Activated naive CD4-positive, alpha-beta T cell (primary cell): ENCODE data around the gene NUPR2.
"Not testable (repeated sequence)": the region's sequence is repeated elsewhere in the genome, so short reads cannot be mapped to it uniquely, and the experiment has no call there.

Source experiments
- DNase-seq, 4 experiments: peaks; one replicate each; lab custom pipeline; 2025; lab: John Stamatoyannopoulos, UW

Gene NUPR2

DNA sequence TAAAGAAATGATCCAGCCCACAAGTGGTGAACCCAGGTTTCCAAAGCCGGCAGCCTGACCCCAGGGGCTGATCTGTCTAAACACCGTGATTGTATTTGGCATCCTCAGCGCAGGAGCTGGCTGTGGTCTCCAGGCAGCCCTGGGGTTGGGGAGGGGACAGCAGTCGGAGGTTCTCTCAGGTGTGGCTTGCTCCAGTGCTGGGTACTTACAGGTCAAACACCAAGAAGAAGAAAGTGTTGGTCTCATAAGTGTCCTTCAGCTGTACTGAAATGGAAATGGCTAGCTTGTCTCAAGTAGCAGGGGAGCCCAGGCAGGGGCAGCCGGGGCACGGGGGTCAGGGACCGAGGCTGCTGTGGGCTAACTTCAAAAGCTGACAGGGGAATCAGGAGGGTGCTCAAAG lies 29.5 kb downstream of the NUPR2 start:
- no peak for DNase-seq

DNA sequence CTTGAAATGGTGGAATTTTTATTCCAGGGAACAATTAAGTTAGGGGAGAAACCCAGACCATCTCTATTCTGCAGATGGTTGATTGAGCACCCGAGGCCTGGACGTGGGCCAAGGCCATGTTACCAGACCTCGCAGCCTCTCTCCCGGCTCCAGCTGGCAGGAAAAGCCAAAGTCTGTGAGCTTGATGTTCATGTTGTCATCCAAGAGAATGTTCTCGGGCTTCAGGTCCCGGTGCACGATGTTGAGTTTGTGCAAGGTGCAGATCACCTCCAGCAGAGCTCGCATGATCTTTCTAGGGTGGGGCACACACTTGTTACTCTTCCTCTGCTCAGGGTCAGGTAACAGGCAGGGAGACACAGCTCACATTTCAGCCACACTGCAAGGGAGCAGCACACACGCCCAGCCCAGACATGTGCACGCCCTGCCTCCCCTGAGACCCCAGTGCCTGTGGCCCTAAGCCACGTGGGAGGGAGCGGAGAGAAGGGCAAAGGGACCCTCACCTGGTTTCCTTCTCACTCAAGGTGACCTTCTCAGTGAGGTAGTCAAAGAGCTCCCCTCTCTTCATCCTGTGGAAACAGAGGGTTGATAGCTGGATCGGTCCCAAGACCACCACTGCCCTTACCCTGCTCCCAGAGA lies 32.9 kb downstream of the NUPR2 start:
- no peak for DNase-seq

DNA sequence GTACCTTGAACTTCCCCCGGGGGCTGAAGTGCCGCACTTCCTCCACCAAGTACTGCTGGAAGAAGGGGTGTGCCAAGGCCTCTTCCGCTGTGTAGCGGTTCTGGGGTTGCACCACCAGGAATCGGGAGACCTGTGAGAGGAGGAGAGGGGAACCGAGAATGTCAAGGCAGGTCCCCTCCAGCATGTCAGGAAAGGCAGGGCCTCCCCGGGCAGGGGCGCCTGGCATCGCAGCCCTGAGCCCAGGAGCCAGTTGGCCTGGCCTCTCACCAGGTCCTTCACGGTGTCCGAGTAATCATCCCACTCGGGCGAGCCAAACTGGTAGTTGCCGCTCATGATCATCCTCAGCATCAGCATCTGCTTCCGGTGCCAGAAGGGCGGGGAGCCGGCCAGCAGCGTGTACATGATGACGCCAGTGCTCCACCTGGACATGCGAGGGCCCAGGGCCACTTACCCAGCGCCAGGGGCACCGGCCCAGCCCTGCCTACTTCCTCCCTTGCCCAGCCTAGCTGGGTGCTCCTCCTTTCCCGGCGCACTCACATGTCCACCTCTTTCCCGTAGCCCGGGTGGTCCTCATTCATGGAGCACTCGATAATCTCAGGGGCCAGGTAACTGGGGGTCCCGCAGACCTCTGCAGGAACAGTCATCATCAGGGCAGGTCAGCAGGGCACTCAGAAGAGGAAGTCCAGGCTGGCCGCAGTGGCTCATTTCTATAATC lies 34.4 kb downstream of the NUPR2 start:
- no peak for DNase-seq

DNA sequence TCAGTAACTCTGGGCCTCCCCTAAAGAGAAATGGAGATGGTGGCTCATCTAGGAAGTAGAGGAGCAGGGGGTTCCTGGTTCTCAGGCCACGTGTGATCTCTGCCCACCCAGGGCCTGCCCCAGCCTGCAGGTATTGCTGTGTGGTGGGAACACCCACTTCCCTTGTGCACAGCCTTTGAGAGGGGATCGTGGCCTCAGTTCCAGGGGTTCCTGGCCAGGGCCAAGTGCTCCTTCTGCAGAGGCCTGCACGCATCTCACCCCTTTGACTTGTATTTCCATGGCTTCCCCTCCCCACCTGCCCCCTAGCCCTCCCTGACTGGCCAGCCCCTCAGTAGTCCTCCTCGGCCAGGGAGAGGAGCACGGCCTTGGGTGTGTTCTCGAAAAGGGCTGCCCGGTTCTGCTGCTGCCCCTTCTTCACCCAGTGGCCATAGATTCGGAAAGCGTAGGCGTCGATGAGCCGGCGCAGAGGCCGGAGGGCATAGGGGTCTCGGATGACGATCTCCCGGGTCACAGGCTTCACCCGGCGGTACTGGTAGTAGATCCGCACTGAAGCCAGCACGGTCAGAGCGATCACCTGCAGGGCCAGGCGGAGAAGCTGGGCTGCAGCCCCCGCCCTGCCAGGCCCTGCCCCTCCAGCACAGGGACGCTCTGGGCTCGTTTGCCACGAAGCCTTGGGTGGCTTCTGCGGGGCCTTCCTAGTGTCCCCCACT lies 35.3 kb downstream of the NUPR2 start:
- not testable (repeated sequence) for DNase-seq

- no peak for DNase-seq
Observed at GRCh38 chr7:56079450-56080185, 36.6 kb downstream of the NUPR2 start.

- no peak for DNase-seq
Observed at GRCh38 chr7:56078196-56078595, 38.0 kb downstream of the NUPR2 start.

GRCh38 chr7:56077681-56078080 lies 38.5 kb downstream of the NUPR2 start:
- DNase-seq: no peak

DNA sequence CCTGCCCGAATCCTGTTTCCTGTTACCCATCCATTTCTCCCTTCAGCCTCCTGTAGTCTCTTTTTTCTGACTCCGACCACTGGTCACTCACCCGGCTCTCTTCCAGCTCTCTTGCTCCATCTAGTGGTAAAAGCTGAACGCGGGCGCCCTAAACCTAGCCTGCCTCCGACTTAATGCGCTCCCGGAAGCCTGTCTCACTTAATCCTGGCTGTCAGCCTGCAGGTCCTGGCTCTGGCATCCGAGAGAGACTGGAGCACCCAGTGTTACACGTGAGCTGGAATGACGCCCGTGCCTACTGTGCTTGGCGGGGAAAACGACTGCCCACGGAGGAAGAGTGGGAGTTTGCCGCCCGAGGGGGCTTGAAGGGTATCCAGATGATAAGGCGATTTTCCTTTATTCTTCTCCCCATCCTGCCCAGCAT lies 41.8 kb downstream of the NUPR2 start:
- peak; percentile 19 to 40 (median 28) for DNase-seq

DNA sequence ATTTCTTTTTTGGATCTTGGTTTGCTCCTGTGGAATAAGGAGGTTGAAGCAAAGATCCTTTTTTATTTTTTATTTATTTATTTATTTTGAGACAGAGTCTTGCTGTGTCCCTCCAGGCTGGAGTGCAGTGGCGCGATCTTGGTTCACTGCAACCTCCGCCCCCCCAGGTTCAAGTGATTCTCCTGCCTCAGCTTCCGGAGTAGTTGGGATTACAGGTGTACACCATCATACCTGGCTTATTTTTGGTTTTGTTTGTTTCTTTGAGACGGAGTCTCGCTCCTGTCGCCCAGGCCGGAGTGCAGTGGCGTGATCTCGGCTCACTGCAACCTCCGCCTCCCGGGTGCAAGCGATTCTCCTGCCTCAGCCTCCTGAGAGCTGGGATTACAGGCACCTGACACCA lies 49.8 kb downstream of the NUPR2 start:
- not testable (repeated sequence) for DNase-seq
